Stimulated activated naive CD4-positive, alpha-beta T cell treated with Interleukin-2 at 50 U/mL for 16 hours (primary cell): ENCODE data around the gene NMNAT2.
"Not testable (repeated sequence)": the region's sequence is repeated elsewhere in the genome, so short reads cannot be mapped to it uniquely, and the experiment has no call there.

ENCODE experiments used
- DNase-seq: peaks from one replicate; lab custom pipeline; 2025; lab: John Stamatoyannopoulos, UW

Gene NMNAT2

DNA sequence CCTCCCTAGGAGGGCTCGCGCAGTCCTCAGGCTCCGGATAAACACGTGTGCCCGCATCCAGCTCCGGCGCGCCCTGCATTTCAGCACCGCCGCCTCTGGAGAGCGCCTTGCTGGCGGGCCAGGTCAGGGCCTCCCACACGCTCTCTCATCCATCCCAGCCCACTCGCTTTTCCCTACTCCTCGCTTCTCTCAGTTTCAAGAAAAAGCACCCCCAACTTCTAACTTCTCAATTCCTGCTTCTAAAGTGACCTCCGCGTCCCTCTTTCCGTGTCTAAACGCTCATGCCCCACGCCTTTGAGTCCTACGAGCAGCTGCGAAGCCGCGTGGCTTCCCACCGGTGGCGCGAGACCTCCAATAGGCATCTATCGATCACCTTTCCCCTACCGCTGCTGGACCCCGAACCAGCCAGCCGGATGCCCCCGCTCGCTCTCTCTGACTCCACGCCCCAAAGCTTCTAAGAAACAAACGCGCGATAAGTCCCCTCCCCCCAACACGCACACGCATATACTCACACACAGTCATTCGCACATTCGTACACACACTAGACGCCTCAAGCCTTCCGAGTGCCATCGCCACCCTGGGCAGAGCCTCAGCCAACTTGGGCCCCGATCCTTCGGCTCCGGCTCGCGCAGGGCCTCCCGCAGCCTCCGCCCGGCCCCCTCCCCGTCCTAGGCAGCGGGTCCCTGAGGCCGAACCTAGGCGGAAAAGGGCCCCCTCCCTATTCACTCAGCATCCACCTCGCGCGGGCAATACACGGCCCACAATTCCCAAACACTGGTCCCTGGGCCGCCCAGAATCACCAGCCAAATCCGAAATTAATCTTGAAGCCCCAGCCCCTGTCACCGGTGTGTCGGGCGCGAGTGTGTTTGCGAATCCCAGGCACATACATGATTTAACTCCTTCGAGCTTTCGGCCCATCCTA lies 1.1 kb downstream of the NMNAT2 start:
- DNase-seq: peak; percentile 2

DNA sequence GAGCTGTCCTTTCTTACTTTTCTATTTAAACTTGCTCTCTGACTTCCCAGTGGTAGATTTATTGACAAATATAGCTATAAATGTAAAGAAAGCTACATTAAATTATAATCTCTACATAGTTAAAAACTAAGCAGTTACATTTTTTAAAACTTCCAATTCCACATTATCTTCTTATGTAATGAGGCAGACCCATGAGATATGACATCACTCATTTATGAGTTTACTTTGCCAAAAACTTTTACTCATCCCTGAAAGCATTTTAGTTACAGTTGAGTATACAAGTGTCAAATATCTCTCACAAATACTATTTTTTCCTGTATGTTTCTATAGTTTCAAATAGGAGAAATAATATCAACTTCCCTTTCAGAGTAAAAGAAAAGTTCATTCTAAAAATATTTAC lies 3.8 kb downstream of the NMNAT2 start:
- DNase-seq: no peak

DNA sequence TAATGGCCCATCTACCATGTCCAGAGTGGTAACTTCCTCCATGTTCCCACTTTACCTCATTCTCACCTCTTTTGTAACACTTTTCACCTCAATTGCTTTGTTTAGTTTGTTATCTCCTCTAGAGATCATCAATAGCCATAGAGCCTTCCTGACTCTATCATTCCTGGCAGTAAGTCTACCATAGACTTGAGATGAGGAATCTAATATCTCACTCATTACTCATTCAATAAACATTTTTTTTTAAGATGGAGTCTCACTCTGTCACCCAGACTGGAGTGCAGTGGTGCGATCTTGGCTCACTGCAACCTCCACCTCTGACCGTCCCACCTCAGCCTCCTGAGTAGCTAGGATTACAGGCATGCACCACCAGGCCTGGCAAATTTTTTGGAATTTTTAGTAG lies 7.1 kb downstream of the NMNAT2 start:
- no peak for DNase-seq

DNA sequence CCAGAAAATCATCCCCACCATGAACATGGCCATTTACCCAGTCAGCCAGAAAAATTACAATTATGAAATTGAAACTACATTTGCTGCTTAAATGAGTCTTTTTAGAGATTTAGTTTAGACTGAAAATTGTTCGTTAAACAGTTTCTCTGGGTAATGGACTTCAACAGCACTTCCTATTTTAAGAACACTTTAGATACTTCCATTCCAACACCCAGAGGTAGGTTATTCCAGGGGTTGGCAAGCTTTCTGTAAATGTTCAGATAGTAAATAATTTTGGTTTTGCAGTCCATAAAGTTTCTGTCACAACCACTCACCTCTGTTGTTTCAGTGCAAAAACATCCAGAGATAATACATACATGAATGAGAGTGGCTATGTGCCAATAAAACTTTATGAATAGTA lies 10.2 kb downstream of the NMNAT2 start:
- no peak for DNase-seq

DNA sequence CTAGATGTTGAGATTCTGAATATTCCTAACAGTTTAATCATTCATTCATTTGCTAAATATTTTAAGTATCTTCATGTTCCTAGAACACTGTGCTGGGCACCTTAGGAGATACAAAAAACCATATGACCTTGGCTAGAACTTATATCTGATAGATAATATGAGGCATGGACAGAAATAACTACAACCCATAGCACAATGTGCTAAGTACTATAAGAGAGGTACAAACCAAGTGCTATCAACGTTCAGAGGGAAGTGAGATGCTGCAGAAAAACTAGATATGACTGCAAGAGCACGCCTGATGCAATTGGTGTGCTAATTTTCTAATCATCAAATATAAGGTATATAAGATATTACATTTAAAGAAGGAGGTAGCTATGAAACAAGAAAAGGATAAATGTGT lies 10.7 kb downstream of the NMNAT2 start:
- DNase-seq: no peak

DNA sequence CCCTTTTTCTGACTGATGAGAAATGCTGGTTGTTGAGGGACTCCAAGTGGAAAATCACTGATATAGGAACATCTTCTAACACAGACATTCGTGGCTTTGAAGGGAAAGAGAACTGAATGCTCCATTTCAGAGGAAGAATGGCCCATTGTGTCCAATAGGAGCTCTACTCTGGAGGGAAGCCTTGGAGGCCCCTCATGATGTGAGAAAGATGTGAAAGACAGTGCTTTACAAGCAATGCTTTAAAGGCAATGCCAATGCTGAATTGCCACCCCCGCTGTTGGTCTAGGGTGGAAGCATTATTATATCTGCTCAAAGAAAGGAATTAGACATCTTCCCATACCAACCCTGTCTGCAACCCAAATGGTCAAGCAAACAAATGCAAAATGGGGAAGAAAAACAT lies 13.7 kb downstream of the NMNAT2 start:
- DNase-seq: no peak

DNA sequence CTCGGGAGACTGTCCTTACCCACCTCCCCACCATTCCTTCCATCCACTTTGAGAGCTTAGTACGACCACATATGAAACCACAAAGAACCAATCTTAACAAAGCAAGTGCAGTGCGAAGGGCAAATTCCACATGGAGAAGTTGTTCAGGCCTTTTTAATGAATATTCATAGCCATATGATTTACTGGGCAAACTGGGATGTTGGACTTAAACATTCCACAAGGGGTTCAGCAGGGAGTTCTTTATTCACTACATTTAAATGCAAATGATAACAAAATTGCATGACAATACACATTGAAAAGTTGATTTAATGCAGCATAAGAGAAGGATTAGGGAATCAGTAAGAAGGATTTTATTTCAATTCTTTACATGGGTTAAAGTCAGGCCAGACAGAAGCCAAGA lies 14.7 kb downstream of the NMNAT2 start:
- DNase-seq: no peak

DNA sequence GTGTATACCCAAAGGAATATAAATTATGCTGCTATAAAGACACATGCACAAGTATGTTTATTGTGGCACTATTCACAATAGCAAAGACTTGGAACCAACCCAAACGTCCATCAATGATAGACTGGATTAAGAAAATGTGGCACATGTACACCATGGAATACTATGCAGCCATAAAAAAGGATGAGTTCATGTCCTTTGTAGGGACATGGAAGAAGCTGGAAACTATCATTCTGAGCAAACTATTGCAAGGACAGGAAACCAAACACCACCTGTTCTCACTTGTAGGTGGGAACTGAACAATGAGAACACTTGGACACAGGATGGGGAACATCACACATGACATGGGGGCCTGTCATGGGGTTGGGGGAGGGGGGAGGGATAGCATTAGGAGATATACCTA lies 16.6 kb downstream of the NMNAT2 start:
- not testable (repeated sequence) for DNase-seq

DNA sequence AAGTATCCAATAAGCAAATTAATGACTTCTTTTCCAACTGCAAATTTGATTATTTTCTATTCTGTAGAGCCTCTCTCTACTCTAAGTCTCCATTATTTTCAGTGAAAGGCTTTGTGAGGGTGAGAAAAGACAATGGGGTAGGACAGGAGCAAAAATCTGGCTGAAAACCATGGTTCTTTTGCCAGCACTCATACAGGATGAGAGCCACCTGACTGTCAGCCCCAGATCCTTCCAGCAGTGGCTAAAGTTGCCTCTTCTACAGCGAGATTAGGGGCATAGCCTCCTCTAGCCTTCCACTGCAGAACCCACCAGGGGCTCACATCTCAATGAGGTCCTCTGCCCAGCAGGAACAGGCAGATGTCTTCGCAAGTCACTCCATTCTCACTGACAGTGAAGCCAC lies 23.7 kb downstream of the NMNAT2 start:
- DNase-seq: no peak

DNA sequence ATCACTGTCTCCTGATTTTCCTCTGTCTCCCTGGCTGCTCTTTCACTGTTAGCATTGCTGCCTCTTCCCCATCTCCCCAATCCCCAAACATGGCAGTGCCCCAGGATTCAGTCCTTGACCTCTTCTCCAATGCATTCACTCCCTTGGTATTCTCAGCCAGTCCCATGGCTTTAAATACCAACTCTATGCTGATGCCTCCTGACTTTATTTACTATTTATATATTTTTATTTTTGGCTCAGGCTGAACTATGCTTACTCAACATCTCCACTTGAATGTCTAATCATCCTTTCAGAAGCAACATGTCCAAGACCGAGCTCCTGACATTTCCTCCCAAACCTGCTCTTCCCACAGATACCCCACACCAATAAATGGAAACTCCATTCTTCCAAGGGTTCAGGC lies 26.3 kb downstream of the NMNAT2 start:
- DNase-seq: no peak

DNA sequence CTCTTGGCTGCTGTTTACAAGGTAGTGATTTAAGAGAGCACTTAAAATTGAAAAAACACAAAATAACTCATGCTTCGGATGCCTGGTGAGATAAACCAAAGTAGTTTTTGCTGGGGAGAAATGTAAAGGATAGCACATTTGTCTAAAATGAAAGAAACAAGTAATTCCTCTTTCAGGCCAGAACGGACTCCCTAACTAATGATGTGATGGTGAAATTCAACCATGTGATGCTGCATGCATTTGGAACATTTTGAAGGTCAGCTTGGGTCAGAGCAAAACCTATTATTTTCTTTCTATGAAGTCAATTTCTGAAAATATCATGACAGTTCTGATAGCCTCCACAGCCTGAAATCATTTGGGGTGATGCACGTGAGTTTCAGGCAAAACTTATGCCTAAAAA lies 27.6 kb downstream of the NMNAT2 start:
- DNase-seq: no peak

DNA sequence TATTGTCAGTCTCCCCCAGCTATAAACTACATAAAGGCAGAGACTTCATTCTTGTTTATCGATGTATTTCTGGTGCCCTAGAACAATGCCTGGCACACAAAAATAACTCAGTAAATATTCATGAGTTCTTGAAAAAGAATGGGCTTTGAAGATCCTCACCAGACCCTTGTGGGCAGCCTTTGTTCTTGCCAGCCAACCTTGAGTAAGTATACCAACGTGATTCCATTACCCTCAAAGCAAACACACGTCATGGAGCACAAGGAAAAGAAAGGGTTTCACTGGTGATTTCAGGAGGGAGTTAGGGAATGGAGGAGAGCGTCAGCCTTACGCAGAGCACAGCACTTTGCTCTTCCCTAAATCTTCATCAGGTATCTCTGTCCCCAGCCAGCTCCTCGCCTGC lies 29.4 kb downstream of the NMNAT2 start:
- no peak for DNase-seq

DNA sequence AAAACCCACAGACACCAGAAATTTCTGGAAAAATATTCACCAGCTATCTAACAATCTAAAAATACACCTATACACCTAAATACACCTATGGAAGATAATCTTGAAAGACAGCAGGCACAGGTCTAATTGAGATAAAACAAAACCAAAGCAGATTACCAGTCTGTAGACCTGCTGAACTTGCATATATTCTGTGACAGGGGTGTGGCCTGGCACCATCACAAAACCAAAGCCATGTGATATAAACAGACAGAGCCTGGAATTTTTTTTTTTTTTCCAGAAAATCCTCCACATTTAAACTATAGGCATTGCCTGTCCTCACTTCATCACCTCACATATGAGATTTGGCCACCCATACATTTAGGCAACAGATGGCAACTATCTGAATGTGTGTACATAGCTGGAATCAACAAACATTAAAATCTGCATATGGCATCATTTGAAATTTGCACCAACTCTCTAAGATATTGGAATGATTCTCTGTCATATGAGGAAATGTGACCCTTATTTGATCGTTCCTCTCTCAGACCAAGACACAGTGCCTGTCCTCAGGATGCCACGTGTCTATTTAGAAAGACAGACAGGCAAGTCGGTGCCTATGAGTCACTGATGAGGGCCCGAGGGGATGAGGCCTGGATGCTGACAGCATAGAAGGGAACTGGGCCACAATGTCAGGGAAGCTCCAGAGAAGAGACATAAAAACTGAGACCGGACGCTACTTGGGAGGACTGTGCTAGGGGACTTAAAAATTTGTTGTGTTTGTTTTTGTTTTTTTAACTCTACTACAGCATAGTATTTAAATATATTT lies 32.6 kb downstream of the NMNAT2 start:
- DNase-seq: no peak

DNA sequence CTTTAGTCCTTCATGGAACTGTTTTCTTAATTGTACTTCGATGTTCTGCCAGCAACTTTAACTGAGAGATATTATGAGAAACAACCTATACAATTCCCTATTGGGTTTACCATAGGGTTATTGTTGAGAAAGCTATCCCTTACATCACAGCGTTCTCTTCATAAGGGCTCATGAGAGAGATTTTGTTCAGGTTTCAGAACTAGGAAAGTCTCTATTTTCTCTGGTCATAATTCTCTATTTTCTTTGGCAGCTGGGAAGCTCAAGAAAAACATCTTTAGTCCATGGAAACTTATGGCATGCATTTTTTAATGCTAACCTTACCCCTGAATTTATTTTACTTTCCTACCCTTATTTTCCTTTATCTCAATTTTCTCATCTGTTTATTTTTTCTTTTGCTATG lies 38.2 kb downstream of the NMNAT2 start:
- DNase-seq: no peak

DNA sequence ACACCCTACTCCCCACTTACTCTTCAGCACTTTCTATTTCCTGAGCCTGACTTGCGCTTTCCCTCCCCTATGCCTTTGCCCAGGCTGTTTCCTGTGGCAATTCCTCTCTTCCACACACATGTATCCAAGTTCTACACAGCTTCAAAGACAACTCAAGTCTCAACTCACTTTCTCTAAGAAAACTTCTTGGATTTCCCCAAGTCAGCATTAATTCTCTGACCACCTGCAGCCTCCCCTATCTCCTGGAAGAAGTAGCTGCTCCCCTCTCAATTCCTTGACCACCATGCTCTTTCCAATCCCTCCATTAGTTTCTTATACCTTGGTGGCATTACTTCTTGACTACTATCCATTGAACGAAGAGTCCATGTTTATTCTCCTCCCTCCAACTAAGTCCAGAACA lies 42.8 kb downstream of the NMNAT2 start:
- DNase-seq: no peak

DNA sequence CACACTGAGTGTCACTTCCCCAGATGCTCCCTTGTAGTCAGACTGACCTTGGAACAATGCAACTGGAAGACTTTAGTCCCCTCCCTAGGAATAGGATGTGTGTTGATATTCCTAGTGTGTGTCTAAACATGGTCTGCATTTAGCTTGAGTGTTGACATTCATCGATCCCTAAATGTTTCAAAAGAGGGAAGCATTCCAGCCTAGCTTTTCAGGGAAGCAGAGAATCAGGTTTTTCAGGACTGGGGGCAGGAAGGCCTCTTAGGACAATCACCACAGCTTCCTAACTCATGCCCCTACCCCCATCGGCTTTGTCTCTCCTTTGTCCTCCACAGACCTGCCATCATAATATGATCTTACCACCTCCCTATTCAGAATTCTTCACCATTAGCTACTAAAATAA lies 43.4 kb downstream of the NMNAT2 start:
- DNase-seq: no peak

DNA sequence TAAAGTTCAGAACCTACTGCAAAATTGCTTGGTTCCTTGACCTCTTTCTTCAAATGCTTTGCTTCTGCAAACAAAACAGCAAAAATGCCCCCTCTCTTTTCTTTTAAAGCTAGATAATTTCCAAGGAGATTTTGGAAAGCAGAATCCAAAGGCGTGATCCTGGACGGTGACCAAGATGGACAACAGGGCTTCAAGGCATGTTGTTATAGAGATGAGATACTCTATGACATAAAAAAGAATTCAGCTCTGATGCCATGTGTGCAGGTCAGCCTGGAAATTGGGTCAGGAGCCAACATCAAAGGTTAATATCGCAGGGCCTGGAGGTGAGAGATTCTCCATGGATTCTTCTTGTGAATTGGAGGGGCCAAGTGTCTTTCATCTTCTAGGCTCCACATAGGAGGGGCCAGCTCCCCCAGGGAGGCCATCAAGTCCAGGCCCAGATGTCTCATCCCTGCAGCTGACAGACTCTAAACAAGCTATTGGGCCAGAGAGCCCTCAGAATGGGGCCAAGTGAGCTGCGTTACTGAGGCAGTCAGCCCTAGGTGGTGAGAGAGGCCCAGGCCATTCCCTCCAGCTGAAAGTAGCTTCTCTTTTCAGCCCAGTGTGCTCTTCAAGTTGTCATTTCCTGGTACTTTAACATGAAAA lies 45.5 kb downstream of the NMNAT2 start:
- no peak for DNase-seq

DNA sequence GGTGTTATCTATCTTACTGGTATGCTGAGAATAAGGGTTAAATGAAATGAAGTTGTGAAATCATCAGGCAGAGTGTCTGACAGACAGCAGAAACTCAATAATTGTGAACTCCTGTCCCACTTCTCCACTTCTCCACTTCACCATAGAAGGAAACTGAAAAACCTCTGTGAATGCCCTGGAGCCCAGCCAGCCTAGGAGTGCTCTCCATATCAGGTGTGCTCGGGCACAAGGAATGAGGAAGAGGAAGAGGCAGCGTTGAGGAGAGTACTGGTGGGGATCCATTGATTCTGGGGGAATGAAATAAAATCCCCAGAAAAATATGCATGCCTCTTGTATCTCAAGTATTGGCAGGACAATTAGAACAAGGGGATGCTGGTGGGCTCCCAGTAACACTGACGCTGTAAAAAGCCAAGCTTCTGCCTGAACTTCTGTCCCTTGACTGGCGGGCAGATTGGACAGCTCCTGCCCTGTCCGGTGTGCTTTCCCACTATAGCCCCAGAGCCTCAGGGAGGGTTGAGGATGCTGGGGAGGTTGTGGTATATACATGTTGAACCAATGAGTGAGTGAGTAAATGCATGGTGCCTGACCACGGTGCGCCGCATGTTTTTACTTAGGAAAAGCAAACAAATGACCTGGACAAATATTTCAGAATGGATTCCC lies 47.7 kb downstream of the NMNAT2 start:
- DNase-seq: no peak

DNA sequence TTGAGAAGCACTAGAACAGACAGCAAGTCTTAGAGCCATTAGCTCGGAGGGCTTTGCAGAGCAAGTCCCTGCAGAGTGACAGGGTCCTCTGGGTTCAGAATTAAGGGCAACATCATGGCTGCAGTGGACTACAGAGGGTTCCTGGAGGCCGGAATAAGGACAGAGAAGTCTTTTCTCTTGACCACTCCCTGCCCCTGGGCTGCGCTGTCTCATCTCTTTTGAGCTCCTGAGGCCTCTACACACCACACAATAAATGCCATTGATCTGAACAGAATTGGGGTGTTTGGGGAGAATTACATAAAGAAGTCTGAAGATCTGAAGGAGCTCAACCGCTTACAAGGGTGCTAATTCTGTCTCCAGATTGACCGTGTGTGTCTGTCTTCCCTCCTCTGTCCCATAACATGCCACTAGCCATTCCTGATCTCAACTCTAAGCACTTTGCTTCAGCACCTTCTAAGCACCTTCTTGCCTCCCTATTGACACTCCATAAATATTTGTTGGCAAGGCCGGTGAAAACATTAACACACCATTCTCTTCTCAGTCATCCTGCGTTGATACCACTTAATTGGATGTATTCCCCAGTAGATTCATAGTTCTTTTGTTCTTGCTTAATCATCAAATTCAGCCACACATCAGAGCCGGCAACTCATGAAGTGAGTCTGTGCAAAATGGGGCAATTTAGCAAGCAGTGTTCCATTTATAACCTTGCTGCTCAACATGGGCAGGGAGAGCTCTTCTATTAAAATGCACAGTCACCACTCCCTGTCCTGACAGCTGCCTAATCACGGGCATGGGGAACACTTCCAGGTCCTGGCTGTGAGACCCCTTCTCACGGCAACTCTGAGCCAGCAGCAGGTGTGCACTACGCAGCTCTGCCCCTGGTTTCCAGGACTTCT lies 49.7 kb downstream of the NMNAT2 start:
- DNase-seq: no peak

DNA sequence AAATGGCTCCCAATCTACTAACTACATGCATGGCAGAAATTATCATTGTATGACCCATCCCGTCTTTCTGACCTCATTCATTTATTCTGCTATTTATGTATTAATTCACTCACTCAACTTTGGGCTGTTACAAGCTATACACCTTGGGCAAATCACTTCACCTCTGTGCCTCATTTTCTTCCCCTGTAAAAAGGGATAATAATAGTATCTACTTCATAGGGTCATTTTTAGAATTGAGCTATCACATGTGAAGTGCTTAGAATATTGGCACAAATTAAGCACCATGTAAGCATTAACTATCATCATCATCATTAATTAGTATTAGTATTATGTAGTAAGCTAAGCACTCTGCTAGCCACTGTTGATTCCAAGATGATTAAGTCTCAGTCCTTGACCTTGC lies 52.1 kb downstream of the NMNAT2 start:
- DNase-seq: no peak

DNA sequence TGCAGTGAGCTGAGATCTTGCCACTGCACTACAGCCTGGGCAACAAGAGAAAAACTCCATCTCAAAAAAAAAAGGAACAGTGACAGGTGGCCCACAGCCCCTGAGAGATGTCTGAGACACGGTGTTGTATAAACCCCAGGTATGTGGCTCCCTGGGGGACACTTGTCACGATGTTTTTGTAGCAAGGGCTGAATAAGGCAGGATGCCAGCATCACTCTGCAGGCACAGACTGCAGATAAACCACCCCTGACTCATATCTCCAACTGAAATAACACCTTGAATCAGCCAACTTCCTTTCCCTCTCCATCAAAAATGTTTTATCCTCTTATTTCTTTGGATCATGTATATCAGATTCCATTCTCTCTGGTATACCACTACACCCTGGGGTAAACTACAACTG lies 52.5 kb downstream of the NMNAT2 start:
- DNase-seq: no peak
